Measurements from ENCODE around the gene ZNF473.

- TF ChIP-seq POLR2AphosphoS5 (IDR thresholded peaks at IDR 0.05; ENCODE audit: low read depth, low read length) (no peak), SIN3A (IDR thresholded peaks at IDR 0.05; ENCODE audit: borderline replicate concordance, insufficient read depth, low read length) (no peak), TAF1 (IDR thresholded peaks at IDR 0.05; ENCODE audit: borderline replicate concordance, insufficient read depth, low read length) (no peak), REST (IDR thresholded peaks at IDR 0.05; ENCODE audit: insufficient read depth in 1 of 2, low read depth in 2 of 2, low read length in 2 of 2) (no peak)
These were observed 21.9 kb upstream of the ZNF473 start for GRCh38 chr19:50003810-50004419.
